CD4-positive, alpha-beta T cell treated with Interleukin-21 for 1 hour (primary cell): ENCODE results near the gene CCZ1B.
"Not testable (repeated sequence)": the region's sequence is repeated elsewhere in the genome, so short reads cannot be mapped to it uniquely, and the experiment has no call there.

Experiments used
- DNase-seq: peaks from one replicate; pipeline ENCODE4 v3.0.0-alpha.2; 2020

CCZ1B gene

DNA sequence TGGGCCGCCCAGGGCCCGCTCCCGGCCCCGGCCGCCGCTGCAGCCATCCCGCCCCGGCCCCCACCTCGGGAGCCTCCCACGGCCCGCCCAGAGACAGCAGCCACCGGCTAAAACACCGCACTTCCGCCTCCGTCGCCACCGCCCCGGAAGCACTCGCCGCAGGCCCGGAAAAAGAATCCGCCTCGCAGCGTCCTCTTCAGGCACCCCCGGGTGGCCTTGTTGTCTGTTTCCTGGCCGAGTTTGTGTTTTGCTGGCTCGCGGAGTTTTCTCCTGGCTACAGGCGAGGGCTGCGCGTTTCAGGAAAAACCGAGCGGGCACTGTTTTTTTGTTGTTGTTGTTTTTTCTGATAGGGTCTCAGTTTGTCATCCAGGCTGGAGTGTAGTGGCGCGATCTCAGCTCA is at the start of gene CCZ1B:
Gene CCZ1B, minus strand, starts transcription at position 125 of the 400 bp plus-strand sequence. Its CDS starts 78 bp downstream, at position 47.
- peak; percentile 87 for DNase-seq

- DNase-seq = not testable (repeated sequence)
Measured at GRCh38 chr7:6875022-6875421, 48.9 kb upstream of the CCZ1B start.

DNA sequence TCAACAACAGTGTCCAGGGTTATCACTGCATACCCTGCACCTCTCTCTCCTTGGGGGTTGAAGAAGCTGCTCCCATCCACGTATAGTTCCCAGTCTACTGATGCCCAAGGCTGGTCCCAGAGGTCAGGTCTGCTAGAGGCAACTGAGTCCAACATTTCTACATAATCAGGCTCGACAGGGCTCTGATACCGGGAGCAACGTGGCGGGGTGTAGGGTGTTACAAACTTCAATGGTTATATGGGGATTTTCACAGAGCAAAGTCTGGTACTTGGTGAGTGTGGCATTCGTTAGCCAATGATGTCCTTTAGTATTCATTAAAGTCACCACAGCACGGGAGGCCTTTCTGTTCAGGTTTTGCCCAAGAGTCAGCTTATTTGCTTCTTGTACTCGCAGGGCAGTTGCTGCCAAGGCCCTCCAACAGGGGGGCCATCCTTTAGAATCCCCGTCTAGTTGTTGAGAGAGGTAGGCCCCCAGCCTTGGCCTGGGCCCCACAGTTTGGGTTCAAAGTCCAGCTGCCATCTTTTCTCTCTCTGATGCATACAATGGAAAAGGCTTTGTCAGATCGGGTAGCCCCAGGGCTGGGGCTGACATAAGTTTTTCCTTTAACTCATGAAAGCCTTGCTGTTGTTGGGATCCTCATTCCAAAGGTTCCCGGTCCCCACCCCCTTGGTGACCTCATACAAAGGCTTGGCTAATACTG is 46.3 kb upstream of the CCZ1B start:
- DNase-seq = not testable (repeated sequence)

DNA sequence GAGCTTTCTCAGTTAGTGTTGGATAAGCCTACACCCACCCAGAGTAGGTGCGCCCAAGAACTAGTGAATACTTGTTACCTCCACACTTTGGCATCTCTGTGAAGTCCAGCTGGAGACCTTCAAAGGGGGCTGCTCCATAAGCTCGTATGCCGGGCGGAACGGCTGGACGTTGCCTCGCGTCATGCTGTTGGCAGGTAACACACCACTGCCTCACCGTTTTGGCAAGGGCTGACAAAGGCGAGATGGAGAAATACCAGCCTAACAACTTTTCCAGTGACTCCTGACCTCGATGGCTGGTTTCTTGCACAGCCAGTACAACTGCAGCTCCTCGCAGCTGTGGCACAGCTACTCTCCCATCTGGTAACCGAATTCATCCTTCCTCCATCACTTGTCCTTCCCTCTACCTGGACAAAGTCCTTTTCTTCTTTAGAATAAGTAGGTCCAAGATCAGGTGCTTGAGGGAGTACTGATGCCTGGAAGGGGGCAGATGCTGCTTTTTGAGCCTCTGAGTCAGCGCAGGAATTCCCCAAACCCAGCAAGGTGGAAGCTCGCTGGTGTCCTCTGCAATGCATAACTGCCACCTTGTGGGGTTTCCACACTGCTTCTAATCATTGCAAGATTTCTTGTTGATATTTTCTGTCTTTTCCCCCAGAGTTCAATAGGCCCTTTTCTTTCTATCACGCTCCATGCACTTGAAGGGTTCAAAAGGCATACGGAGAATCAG is 45.5 kb upstream of the CCZ1B start:
- DNase-seq = not testable (repeated sequence)

- DNase-seq = not testable (repeated sequence)
Measured at GRCh38 chr7:6864751-6865150, 38.7 kb upstream of the CCZ1B start.

DNA sequence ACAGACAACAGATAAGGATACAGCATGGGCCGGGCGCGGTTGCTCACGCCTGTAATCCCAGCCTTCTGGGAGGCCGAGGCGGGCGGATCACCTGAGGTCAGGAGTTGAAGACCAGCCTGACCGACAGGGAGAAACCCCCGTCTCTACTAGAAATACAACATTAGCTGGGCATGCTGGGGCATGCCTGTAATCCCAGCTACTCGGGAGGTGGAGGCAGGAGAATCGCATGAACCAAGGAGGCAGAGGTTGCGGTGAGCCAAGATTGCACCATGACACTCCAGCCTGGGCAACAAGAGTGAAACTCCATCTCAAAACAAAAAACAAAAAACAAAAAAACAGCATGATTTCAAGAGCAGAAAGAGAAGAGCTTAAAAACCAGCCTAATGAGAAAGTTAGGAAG is 38.1 kb upstream of the CCZ1B start:
- DNase-seq = not testable (repeated sequence)

- not testable (repeated sequence) for DNase-seq
Measured at GRCh38 chr7:6862876-6863275, 36.8 kb upstream of the CCZ1B start.

DNA sequence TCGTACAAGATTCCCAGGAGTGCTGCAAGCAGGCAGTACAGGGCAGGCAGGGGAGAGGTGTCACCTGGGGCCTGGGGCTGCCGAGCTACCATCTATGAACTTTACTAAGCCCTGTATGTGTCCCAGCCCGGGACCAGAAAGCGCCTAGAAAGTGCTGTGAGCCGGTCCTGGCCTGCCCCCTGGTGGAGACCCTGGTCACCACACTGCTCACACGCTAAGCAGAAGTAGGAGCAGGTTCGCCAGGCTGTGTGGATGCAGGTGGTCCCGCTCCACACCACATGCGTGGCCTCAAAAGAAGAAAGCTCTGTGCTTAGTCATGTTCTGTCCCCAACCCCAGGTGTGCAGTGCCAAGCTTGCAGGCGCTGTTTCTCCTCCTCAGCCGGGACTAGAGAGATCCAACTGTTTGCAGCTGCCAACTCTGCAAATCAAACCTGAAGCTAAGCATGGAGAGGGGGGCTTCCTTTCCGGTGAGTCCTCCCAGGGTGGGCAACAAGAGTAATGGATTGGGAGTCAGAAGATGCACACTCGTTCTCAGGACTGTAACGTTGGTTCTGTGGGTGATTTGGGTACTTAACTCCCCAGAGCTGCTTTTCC is 31.7 kb upstream of the CCZ1B start:
- peak; percentile 82 for DNase-seq

- not testable (repeated sequence) for DNase-seq
Measured at GRCh38 chr7:6855563-6856131, 29.6 kb upstream of the CCZ1B start.

GRCh38 chr7:6854747-6855562 is 28.9 kb upstream of the CCZ1B start:
- DNase-seq = peak; percentile 6

- not testable (repeated sequence) for DNase-seq
Measured at GRCh38 chr7:6853681-6854080, 27.6 kb upstream of the CCZ1B start.

DNA sequence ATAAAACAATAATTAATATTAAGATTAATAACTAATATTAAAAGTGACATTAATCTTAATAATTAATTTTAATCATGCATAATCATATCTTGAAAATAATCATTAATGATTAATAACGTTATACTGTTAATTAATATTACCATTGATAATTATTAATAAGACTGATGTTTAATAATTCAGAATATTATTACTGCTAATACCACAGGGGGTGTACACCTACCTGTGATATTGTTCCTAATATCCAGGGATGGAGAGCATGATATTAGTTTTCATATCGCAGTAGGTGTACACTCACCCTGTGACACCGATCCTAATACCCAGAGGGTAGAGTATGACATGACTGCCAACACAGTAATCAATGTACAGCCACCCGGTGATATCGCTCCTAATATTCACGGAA is 23.1 kb upstream of the CCZ1B start:
- not testable (repeated sequence) for DNase-seq

- DNase-seq = not testable (repeated sequence)
Measured at GRCh38 chr7:6847751-6848150, 21.7 kb upstream of the CCZ1B start.

GRCh38 chr7:6845971-6846449 is 19.9 kb upstream of the CCZ1B start:
- not testable (repeated sequence) for DNase-seq

DNA sequence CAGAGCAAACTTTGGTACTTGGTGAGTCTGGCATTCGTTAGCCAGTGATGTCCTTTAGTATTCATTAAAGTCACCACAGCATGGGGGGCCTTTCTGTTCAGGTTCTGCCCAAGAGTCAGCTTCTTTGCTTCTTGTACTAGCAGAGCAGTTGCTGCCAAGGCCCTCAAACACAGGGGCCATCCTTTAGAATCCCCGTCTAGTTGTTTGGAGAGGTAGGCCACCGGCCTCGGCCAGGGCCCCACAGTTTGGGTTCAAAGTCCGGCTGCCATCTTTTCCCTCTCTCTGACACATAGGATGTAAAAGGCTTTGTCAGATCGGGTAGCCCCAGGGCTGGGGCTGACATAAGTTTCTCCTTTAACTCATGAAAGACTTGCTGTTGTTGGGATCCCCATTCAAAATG is 17.6 kb upstream of the CCZ1B start:
- DNase-seq = not testable (repeated sequence)

- DNase-seq = not testable (repeated sequence)
Measured at GRCh38 chr7:6843092-6843491, 17.0 kb upstream of the CCZ1B start.

GRCh38 chr7:6842278-6842921 is 16.3 kb upstream of the CCZ1B start:
- not testable (repeated sequence) for DNase-seq

- not testable (repeated sequence) for DNase-seq
Measured at GRCh38 chr7:6837081-6837480, 11.0 kb upstream of the CCZ1B start.

DNA sequence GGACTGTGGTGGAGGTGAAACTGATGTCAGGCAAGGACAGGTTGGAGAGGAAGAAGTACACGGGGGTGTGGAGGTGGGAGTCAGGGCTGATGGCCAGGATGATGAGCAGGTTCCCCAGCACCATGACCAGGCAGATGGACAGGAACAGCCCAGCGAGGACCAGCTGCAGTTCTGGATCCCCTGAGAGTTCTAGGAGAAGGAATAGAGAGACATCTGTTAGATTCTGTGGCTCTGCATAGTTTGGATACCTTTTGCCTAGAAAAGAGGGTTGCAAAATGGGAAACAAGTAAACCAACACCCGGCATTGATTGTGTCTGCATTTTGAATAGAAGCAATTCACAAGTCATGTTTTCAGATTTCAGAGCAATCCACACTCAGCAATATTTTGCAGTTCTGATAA is 9.4 kb upstream of the CCZ1B start:
- not testable (repeated sequence) for DNase-seq

- no peak for DNase-seq
Measured at GRCh38 chr7:6833636-6834035, 7.6 kb upstream of the CCZ1B start.

- DNase-seq = no peak
Measured at GRCh38 chr7:6831018-6831725, 5.1 kb upstream of the CCZ1B start.
